DND-41 (cell line): Measurements from ENCODE around the gene MSI2.
"Not testable (repeated sequence)": the region's sequence is repeated elsewhere in the genome, so short reads cannot be mapped to it uniquely, and the experiment has no call there.

Experiments
- ATAC-seq: fragments of 200-7000 bp; cut with Tn5 transposase; 3 replicates; pipeline ENCODE4 v1.9.1; 2021; ENCODE audit warnings: low read depth; ENCODE audit not compliant: insufficient read depth
- DNase-seq: peaks from one replicate; pipeline ENCODE4 v3.0.0-alpha.2; 2020
- H2AFZ ChIP-seq: 2 replicates; pipeline ENCODE4 v1.6.0; 2012; ENCODE audit warnings: low read depth, low read length
- H3K27ac ChIP-seq: 2 replicates; pipeline ENCODE4 v1.5.1; 2012; ENCODE audit warnings: low read length, inconsistent platforms
- H3K27me3 ChIP-seq: fragments of 200-600 bp; sonication (generic); 2 replicates; pipeline ENCODE4 v1.6.0; 2012; ENCODE audit warnings: low read length, mild to moderate bottlenecking, inconsistent platforms; ENCODE audit not compliant: insufficient read depth, poor library complexity
- H3K36me3 ChIP-seq: 2 replicates; pipeline ENCODE4 v1.5.1; 2012; ENCODE audit warnings: low read length, inconsistent platforms; ENCODE audit not compliant: insufficient read depth
- H3K4me1 ChIP-seq: 2 replicates; pipeline ENCODE4 v1.5.1; 2012; ENCODE audit warnings: mild to moderate bottlenecking, low read length; ENCODE audit not compliant: insufficient read depth
- H3K4me2 ChIP-seq: 2 replicates; pipeline ENCODE4 v1.6.0; 2012; ENCODE audit warnings: mild to moderate bottlenecking, moderate library complexity, low read length, inconsistent platforms; ENCODE audit not compliant: insufficient read depth
- H3K4me3 ChIP-seq, 2 experiments: fragments of 200-600 bp in 1 of 2; shearing (Covaris generic) in 1 of 2; 2 replicates each; pipeline ENCODE4 v1.5.1; 2012 to 2016; ENCODE audit warnings: inconsistent platforms in 2 of 2, low read length in 2 of 2, mild to moderate bottlenecking in 2 of 2, low read depth in 1 of 2, moderate library complexity in 1 of 2
- H3K79me2 ChIP-seq: 2 replicates; pipeline ENCODE4 v1.6.0; 2012; ENCODE audit warnings: low read length, inconsistent platforms; ENCODE audit not compliant: insufficient read depth
- H3K9ac ChIP-seq: 2 replicates; pipeline ENCODE4 v1.6.0; 2012; ENCODE audit warnings: low read depth, mild to moderate bottlenecking, inconsistent platforms, low read length, moderate library complexity
- H3K9me3 ChIP-seq: 2 replicates; pipeline ENCODE4 v1.5.1; 2012; ENCODE audit warnings: low read length, moderate library complexity, mild to moderate bottlenecking, inconsistent platforms; ENCODE audit not compliant: insufficient read depth, severe bottlenecking
- H4K20me1 ChIP-seq: 2 replicates; pipeline ENCODE4 v1.6.0; 2012; ENCODE audit warnings: low read length; ENCODE audit not compliant: insufficient read depth
- CTCF ChIP-seq: IDR thresholded peaks from 2 replicates; pipeline ENCODE4 v1.5.1; 2012; ENCODE audit warnings: borderline replicate concordance, low read length, moderate library complexity, mild to moderate bottlenecking; ENCODE audit not compliant: poor library complexity, severe bottlenecking; ENCODE audit errors: extremely low read depth
- EZH2 ChIP-seq: IDR thresholded peaks from 3 replicates; pipeline ENCODE4 v1.6.1; 2012; ENCODE audit warnings: borderline replicate concordance, low read depth, mild to moderate bottlenecking, moderate library complexity, low read length, inconsistent platforms; ENCODE audit not compliant: severe bottlenecking

Gene MSI2

DNA sequence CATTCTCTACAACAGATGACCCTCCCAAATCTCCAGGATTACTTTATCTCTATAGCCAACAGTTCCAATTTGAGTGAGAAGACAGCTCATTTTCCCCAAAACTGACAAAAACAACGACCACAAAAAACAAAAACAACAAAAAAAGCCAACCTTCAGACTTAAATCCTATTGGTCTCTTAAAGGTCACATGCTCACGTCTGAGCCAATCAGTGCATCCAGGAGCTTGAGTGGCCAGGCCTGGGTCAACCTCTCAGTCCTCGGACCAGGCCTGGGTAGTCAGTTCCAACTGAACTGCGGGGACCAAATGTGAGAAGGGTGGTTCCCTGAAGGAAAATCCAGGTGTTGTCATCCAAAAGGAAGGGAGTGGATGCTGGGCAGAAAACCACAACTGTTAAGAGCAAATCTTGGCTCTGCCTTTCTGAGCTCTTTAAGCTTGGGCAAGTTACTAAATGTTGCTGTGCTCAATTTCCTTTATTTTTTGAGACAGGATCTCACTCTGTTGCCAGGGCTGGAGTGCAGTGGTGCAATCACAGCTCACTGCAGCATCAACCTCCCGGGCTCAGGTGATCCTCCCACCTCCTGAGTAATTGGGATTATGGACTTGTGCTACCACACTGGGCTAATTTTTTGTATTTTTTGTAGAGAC is 43.0 kb upstream of the MSI2 start:
- ATAC-seq (no peak), DNase-seq (no peak)
- Histone ChIP-seq H3K27ac (no peak overlapping the region), H3K9me3 (no peaks in the 10 kb centered on the region), H4K20me1 (no peaks in the 10 kb centered on the region), H3K79me2 (no peaks in the 10 kb centered on the region), H3K4me2 (no peak overlapping the region), H3K36me3 (no peaks in the 10 kb centered on the region), H3K27me3 (peaks cover 2% of the 10 kb centered on the region), H2AFZ (no peak overlapping the region), H3K4me1 (no peaks in the 10 kb centered on the region), H3K4me3 (no peak overlapping the region), H3K9ac (no peak overlapping the region)
- TF ChIP-seq CTCF (no peak), EZH2 (no peak)

- no peak for TF ChIP-seq CTCF
- TF ChIP-seq EZH2: no peak
These were observed 41.0 kb upstream of the MSI2 start for GRCh38 chr17:57215317-57215716.

GRCh38 chr17:57221366-57222350 is 34.7 kb upstream of the MSI2 start:
- Histone ChIP-seq H3K9ac (no peak overlapping the region), H3K27me3 (no peaks in the 10 kb centered on the region), H3K4me1 (peaks cover 4% of the 10 kb centered on the region; the same call in 1 of the 2 replicates), H3K27ac (no peak overlapping the region), H3K4me2 (no peak overlapping the region), H3K4me3 (no peak overlapping the region), H4K20me1 (no peaks in the 10 kb centered on the region), H3K36me3 (no peaks in the 10 kb centered on the region), H2AFZ (no peak overlapping the region), H3K79me2 (no peaks in the 10 kb centered on the region), H3K9me3 (peaks cover 4% of the 10 kb centered on the region)
- TF ChIP-seq CTCF (no peak), EZH2 (no peak)
- no peak for DNase-seq
- ATAC-seq: no peak

More at GRCh38 chr17:57215317-57215716, 41.0 kb upstream of the MSI2 start:
- no peaks in the 10 kb centered on the region for H3K9me3 ChIP-seq
- no peaks in the 10 kb centered on the region for H3K36me3 ChIP-seq
- H2AFZ ChIP-seq: no peak overlapping the region
- no peaks in the 10 kb centered on the region for H4K20me1 ChIP-seq
- no peak overlapping the region for H3K9ac ChIP-seq
- ATAC-seq: no peak
- no peak overlapping the region for H3K4me2 ChIP-seq
- no peak for DNase-seq
- H3K4me3 ChIP-seq: no peak overlapping the region
- no peak overlapping the region for H3K27ac ChIP-seq
- peaks cover 2% of the 10 kb centered on the region for H3K27me3 ChIP-seq
- no peaks in the 10 kb centered on the region for H3K79me2 ChIP-seq
- H3K4me1 ChIP-seq: no peaks in the 10 kb centered on the region

DNA sequence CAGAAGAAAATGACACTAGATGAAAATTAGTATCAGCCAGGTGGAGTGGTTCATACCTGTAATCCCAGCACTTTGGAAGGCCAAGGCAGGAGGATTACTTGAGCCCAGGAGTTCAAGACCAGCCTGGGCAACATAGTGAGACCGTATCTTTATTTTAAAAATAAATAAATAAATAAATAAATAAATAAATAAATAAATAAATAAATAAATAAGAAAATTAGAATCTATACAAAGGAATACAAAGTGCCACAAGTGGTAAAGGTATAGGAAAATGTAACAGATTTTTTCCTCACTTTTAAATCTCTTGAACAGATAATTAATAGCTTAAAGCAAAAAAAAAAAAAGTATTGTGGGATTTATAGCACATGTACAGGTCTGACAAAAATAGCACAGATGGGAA is 33.9 kb upstream of the MSI2 start:
- not testable (repeated sequence) for H2AFZ ChIP-seq, ATAC-seq, H3K79me2 ChIP-seq, H3K4me3 ChIP-seq, DNase-seq, H4K20me1 ChIP-seq, H3K4me1 ChIP-seq, H3K9ac ChIP-seq, H3K4me2 ChIP-seq, H3K9me3 ChIP-seq, H3K27ac ChIP-seq, H3K27me3 ChIP-seq, H3K36me3 ChIP-seq
